Measurements from ENCODE around the gene TMOD1. TPM values are rescaled to one million over a fixed set of nuclear protein-coding genes. Genes with fewer than 3 reads are reported as not detected.

The TMOD1 gene
- total and polyA plus RNA-seq, 9 of the 15 experiments (the other 6 are each of a cell fraction or from before 2014, with no cell fraction given), result 7.1 to 41.2 (median 14.2) TPM

GRCh38 chr9:97565262-97565661, 63.8 kb downstream of the TMOD1 start (continued):
- TF ChIP-seq, protein P1, sequence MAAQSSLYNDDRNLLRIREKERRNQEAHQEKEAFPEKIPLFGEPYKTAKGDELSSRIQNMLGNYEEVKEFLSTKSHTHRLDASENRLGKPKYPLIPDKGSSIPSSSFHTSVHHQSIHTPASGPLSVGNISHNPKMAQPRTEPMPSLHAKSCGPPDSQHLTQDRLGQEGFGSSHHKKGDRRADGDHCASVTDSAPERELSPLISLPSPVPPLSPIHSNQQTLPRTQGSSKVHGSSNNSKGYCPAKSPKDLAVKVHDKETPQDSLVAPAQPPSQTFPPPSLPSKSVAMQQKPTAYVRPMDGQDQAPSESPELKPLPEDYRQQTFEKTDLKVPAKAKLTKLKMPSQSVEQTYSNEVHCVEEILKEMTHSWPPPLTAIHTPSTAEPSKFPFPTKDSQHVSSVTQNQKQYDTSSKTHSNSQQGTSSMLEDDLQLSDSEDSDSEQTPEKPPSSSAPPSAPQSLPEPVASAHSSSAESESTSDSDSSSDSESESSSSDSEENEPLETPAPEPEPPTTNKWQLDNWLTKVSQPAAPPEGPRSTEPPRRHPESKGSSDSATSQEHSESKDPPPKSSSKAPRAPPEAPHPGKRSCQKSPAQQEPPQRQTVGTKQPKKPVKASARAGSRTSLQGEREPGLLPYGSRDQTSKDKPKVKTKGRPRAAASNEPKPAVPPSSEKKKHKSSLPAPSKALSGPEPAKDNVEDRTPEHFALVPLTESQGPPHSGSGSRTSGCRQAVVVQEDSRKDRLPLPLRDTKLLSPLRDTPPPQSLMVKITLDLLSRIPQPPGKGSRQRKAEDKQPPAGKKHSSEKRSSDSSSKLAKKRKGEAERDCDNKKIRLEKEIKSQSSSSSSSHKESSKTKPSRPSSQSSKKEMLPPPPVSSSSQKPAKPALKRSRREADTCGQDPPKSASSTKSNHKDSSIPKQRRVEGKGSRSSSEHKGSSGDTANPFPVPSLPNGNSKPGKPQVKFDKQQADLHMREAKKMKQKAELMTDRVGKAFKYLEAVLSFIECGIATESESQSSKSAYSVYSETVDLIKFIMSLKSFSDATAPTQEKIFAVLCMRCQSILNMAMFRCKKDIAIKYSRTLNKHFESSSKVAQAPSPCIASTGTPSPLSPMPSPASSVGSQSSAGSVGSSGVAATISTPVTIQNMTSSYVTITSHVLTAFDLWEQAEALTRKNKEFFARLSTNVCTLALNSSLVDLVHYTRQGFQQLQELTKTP (IDR thresholded peaks at IDR 0.05; ENCODE audit: low read depth in 1 of 2, partially characterized antibody in 2 of 2), result no peak
- TF ChIP-seq ZNF354B (CRISPR knock-in tag; IDR thresholded peaks at IDR 0.05) (no peak), BMI1 (IDR thresholded peaks at IDR 0.05; ENCODE audit: low read length) (no peak), KAT7 (CRISPR knock-in tag; IDR thresholded peaks at IDR 0.05; ENCODE audit: borderline replicate concordance) (no peak), SPI1 (IDR thresholded peaks at IDR 0.05; ENCODE audit: borderline replicate concordance, low read depth, low read length) (no peak), ESRRA (IDR thresholded peaks at IDR 0.05; ENCODE audit: borderline replicate concordance, low read depth) (no peak), GMEB1 (CRISPR knock-in tag; IDR thresholded peaks at IDR 0.05) (no peak), XRCC3 (IDR thresholded peaks at IDR 0.05) (no peak), IRF2 (CRISPR knock-in tag; IDR thresholded peaks at IDR 0.05) (no peak), POLR2AphosphoS5 (IDR thresholded peaks at IDR 0.05; ENCODE audit: control insufficient read depth, insufficient read depth, low read depth, low read length) (no peak), DDX20 (tag; IDR thresholded peaks at IDR 0.05; ENCODE audit: low read depth) (no peak), TCF3 (CRISPR knock-in tag; IDR thresholded peaks at IDR 0.05) (no peak)

Data from K562 (cell line).